ENCODE results near the gene LRRC56. TPM values are rescaled to one million over a fixed set of nuclear protein-coding genes. Genes with fewer than 3 reads are reported as not detected.

The LRRC56 gene, protein sequence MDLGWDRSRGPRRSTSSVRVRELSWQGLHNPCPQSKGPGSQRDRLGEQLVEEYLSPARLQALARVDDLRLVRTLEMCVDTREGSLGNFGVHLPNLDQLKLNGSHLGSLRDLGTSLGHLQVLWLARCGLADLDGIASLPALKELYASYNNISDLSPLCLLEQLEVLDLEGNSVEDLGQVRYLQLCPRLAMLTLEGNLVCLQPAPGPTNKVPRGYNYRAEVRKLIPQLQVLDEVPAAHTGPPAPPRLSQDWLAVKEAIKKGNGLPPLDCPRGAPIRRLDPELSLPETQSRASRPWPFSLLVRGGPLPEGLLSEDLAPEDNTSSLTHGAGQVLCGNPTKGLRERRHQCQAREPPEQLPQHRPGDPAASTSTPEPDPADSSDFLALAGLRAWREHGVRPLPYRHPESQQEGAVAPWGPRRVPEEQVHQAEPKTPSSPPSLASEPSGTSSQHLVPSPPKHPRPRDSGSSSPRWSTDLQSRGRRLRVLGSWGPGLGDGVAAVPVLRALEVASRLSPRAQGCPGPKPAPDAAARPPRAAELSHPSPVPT
- 1 to 10 TPM; 2.7 to 3.2 (median 3.0) TPM for polyA plus RNA-seq (ENCODE audit: insufficient read length in 3 of 3)

DNA sequence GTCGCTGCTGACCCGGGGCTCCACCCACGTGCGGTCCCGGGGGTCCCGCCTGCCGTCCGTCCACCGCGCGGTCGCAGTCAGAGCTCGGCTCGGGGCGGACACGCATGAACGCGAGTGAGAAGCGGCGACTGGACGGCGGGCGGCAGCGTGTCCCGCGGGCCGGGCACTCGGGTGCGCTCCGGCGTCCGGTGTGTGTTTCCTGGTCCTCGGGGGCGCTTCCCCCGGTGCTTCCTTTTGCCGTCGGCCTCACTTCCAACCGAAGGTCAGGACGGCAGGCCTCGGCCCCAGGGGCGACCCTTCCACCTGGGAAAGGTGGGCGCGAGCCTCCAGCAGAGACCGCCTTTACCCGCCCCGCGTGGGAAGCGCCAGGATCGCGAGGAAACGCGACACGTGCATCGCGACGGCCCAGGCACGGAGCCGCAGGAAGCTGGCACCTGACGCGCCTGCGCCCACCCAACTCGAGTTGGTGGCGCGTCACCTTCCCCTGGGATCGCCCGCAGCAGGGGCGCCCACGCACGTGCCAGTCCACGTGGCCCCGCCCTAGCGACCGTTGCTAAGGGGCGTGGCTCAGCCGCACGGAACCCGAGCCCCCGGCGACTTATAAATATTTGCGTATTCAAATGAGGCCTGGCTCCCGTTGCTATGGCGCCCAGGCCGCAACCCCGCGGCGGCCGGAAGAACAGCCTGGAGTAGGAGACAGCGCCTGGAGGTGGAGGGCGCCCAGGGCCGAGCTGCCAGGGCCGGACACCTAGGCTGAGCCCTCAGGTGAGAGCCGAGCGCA is at the start of gene LRRC56:
TSS of gene LRRC56 (plus strand) at position 687 of the 781 bp plus-strand sequence. CDS start 3,158 bp downstream, outside the sequence.
- no peak for DNase-seq (ENCODE audit: low read depth in 3 of 3, low spot score in 2 of 3)

DNA sequence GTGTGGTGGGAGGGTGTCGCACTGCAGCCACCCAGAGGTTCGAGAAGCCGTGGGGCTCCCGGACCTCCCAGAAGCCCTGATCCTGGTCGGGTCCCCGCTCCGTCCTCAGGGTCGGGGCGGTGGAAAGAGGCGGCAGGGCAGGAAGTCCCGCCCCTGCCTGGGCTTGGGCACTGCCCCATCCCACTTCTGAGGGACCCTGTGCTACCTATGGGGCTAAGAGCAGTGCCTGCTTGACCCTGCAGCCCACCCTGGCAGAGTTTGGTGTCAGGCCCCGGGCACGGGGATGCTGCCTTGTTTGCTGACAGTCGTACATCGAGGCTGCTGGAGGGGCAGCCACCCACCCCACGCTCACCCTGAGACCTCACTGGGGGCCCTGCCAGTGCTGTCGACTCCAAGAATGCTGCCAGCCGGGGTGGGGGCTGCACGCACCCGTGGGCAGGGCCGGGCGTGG is 49.7 kb upstream of the LRRC56 start:
- DNase-seq (ENCODE audit: low read depth in 3 of 3, low spot score in 2 of 3), result no peak

DNA sequence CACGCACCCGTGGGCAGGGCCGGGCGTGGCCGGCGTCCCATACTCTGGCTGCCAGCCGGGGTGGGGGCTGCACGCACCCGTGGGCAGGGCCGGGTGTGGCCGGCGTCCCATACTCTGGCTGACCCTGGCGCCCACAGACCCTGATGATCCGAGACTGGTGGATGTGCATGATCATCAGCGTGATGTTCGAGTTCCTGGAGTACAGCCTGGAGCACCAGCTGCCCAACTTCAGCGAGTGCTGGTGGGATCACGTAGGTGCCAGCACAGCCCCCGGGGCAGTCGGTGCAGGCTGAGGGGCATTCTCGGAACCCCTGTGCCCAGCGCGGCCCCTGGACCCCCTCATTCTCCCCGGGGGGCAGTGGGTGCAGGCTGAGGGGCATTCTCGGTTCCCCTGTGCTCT is 49.3 kb upstream of the LRRC56 start:
- no peak for DNase-seq (ENCODE audit: low read depth in 3 of 3, low spot score in 2 of 3)

DNA sequence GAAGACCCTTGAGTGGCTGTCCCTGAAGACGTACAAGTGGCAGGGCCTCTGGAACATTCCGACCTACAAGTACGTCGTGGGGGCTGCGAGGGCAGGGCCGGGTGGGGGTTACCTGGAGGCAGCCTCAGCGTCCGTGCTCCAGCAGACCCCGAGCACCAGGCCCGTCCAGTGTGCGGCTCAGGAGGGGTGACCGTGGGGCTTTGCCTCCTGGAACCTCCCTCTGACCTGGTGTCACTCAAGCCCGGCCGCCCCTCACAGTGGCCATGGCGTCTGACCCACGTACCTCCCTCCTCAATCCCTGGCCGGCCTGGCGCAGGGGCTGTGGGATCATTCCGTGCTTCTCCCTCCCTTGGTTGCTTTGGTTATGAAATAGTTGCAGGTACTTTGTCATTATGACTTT is 48.7 kb upstream of the LRRC56 start:
- no peak for DNase-seq (ENCODE audit: low read depth in 3 of 3, low spot score in 2 of 3)

DNA sequence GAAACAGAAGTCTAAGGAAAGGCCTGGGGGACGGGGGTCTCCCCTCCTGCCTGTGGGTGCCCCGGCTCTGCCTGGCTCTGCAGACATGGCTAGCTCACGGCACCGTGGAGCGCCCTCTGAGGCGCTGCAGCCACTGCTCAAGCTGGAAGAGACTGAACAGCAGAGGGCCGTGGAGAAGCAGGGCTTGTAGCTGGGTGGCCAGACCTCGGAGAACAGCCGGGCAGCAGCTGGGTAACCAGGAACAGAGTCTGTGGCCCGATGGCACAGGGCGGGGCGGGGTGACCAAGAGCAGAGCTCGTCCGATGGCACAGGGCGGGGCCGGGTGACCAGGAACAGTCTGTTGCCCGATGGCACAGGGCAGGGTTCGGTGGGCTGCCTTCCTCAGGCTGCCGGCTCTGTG is 48.3 kb upstream of the LRRC56 start:
- DNase-seq (ENCODE audit: low read depth in 3 of 3, low spot score in 2 of 3), result no peak

DNA sequence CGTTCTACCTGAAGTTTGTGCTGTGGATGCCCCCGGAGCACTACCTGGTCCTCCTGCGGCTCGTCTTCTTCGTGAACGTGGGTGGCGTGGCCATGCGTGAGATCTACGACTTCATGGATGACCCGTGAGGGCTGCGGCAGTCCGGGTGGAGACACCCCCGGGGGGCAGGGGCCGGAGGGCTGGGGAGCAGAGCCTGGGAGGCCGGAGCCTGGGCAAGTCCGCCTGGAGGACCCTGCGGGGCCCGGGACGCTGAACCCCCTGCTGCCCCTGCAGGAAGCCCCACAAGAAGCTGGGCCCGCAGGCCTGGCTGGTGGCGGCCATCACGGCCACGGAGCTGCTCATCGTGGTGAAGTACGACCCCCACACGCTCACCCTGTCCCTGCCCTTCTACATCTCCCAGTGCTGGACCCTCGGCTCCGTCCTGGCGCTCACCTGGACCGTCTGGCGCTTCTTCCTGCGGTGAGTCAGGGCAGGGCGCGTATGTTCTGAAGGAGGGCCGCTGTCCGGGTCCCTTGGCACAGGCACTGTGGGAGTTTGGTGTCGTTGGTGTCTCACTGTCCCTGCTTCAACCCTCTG is 47.6 kb upstream of the LRRC56 start:
- no peak for DNase-seq (ENCODE audit: low read depth in 3 of 3, low spot score in 2 of 3)

DNA sequence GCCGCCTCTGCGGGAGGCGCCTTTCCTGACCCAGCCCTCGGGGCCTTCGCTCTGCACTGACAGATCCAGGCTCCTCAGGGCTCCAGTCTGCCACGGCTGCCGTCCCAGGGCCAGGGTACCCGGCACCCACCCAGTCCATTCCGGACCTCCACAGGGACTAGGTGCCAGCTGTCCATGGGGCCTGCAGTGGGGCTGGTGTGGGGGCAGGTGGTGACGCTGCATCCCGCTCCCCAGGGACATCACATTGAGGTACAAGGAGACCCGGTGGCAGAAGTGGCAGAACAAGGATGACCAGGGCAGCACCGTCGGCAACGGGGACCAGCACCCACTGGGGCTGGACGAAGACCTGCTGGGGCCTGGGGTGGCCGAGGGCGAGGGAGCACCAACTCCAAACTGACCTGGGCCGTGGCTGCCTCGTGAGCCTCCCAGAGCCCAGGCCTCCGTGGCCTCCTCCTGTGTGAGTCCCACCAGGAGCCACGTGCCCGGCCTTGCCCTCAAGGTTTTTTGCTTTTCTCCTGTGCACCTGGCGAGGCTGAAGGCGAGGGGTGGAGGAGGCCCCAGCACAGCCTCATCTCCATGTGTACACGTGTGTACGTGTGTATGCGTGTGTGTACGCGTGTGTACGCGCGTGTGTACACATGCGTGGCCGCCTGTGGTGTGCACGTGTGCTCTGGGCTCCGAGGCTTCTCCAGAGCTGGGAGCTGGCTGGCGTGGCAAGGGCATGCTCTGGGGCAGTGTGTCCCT is 47.0 kb upstream of the LRRC56 start:
- DNase-seq (ENCODE audit: low read depth in 3 of 3, low spot score in 2 of 3), result no peak

DNA sequence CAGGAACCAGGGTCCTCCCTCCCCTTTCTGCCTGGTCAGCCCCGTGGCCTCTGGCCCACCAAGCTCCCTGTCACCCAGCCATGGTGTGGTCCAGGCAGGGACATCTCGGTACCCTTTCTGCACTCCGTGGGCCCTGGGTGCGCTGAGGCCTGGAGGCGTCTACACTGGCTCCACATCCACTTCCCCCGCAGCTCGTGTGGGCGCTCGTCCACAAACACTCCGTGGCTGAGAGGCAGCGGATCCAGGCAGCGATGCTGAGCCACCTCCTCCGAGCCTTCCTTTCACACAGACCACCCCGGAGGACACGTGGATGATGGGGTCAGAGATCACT is 46.4 kb upstream of the LRRC56 start:
- no peak for DNase-seq (ENCODE audit: low read depth in 3 of 3, low spot score in 2 of 3)

DNA sequence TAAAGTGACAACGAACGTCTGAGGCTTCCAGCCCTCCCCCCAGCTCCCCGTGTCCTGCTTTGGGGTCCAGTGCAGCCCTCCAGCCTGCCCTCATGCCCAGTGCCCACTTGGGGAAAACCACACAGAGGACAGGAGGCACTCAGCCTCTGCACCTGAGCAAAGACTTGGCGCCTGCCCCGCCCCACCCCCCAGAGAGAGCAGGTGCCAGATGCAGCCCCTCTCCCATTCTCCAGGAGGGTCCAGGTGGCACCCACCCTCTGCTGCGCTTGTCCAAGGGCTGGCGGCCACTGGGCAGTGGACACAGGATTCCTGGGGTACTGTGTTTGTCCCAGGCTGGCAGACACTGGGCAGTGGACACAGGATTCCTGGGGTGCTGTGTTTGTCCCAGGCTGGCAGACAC is 46.0 kb upstream of the LRRC56 start:
- no peak for DNase-seq (ENCODE audit: low read depth in 3 of 3, low spot score in 2 of 3)

DNA sequence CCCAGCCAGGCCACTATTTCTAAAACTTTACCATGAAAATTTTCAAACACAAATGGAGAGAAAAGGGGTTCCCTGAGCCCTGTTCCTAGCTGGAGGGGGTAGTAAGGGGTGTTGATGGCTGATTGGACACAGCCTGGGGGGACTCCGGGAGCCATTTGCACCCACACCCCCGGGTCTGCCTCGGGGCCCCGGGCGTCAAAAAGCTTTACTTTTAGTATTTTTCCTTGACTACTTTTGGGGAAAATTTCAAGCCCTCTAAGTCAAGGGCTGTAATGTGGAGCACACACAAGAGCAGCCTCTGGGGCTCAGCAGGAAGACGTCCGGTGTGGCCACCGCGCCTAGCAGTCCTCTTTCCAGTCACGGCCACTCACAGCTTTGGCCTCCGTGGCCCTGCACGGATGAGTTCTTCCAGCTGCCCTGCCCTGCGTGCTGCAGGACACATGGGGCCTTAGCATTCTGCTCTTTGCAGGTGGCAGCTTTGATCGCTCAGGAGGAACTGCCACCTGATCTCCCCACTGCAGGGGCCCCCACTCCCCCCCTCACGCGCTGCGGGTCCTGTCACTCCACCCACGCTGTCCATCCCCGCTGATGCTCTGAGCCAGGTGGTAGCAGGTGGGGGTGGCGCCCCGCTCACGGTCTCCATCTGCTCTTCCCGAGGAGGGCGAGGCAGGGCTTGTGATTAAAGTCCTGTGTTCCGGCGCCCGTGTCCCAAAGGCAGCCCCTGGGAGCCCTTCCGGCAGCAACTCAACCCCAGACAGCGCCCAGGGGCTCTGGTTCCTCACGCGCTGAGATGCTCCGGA is 44.7 kb upstream of the LRRC56 start:
- DNase-seq (ENCODE audit: low read depth in 3 of 3, low spot score in 2 of 3), result no peak

DNA sequence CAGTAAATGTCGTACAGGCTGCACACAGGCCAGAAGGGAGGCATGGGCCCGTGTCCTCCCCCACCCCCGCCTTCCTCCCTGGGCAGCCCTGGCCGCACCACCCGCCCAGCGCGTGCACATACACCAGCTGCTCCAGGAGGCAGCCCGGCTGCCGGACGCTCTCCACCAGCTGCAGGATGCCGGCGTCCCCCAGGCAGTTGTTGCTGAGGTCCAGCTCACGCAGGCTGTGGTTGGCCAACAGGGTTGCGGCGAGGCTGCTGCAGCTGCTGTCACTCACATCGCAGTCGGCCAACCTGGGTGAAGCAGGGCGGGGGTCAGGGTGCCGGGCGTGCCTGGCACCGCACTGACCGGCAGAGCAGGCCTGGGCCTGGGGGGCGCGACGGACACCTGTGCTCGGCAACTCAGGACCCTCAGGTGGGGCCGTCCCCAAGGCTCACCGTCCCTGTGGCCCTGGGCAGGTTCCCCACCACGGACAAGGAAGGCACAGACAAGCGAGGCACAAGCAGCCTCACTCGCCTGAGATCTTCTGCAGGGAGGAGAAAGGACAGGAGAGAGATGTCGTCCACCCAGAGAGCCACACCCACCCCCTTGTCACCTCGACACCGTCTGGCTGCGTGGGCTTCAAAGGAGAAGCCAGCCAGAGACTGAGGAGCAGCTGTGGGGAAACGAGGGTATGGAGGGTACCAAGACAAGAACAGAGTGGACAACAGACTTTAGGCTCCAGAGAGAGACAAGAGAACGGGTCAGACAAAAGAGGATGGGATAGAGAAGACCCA is 42.4 kb upstream of the LRRC56 start:
- DNase-seq (ENCODE audit: low read depth in 3 of 3, low spot score in 2 of 3), result no peak

DNA sequence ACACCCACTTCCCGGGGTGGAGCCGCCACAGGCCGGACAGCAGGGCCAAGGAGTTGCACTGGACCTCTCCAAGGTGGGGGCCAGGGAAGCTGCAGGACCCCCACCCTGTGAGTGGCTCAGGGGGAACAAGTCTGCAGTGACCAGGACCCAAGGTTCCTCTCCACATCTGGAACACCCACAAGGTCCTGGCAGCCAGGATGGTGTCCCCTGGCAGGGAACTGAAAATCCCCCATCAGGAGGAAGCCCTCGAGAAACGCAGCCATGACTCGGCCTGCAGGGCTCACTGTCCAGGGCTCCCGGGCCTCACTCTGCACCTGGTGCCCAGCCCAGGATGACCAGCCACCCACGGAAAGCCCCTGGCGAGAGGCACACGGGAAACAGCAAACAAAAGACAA is 41.8 kb upstream of the LRRC56 start:
- no peak for DNase-seq (ENCODE audit: low read depth in 3 of 3, low spot score in 2 of 3)

DNA sequence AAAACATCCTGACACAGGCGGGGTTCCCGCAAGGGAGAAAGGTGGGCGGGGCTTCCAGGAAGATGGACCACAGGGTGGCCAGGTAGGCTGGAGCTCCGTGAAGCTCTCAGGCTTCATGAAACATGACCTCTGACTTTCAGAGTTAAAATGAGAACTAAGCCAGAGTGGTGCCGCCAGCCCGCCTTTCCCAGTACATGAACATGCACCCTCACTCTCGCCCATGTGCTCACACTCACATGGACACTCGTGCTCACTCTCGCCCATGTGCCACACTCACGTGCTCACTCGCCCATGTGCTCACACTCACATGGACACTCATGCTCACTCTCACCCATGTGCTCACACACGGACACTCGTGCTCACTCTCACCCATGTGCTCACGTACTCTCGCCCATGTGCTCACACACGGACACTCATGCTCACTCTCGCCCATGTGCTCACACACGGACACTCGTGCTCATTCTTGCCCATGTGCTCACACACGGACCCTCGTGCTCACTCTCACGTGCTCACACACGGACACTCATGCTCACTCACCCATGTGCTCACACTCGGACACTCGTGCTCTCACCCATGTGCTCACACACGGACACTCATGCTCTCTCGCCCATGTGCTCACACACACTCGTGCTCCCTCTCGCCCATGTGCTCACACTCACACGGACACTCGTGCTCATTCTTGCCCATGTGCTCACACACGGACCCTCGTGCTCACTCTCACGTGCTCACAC is 40.3 kb upstream of the LRRC56 start:
- no peak for DNase-seq (ENCODE audit: low read depth in 3 of 3, low spot score in 2 of 3)

DNA sequence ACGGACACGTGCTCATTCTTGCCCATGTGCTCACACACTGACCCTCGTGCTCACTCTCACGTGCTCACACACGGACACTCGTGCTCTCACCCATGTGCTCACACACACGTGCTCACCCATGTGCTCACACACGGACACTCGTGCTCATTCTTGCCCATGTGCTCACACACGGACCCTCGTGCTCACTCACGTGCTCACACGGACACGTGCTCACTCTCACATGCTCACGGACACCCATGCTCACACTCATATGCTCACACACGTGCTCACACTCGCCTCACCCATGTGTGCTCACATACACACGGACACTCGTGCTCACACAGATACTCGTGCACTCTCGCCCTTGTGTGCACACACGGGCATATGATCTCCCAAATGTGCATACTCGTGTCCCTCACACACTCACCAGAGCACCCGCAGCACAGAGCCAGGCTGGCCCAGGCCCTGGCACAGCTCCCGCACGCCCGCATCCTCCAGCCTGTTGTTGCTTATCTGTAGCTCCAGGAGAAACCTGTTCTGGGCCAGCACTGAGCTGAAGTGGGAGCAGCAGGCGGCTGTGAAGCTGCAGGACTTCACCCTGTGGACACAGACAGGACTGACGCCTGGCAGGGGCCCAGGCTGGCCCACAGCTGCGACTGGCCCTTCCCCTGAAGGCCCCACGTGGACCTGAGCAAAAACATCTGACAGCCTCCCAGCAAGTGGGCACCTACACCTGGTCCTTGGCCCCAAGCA is 39.6 kb upstream of the LRRC56 start:
- DNase-seq (ENCODE audit: low read depth in 3 of 3, low spot score in 2 of 3), result no peak

DNA sequence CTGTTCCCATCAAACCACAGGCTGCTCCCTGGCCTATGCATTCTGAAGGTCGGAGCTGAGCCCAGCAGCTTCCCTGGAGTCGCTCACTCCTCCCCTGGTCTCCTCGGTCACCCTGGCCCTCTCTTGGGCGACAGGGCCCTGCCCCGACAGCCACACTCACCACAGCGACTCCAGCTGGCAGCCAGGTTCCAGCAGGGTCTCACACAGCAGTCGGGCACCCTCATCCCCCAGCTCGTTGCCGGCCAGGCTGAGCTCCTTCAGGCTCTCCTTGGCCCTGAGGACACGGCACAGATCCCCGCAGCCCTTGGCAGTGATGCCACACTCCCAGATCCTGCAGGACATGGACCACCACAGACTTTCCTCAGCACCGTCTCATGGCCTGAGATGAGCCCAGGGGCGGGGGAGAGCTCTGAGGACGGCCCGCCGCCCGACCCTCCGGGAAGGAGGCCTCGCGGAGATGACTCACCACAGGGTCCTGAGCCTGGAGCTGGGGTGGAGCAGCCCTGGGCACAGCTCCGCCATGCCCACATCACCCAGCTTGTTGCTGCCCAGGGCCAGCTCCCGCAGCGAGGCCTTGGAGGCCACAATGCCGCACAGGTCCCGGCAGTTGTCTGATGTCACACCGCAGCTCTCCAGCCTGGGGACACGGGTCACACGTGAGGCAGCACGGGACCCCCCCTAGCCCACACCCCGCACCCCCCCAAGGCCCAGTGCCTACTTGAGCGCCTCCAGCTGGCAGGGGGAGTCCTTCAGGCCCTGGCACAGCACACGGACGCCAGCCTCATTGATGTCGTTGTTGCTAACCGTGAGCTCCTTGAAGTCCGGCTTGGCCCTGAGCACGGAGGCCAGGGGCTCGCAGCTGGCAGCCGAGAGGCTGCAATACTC is 38.8 kb upstream of the LRRC56 start:
- DNase-seq (ENCODE audit: low read depth in 3 of 3, low spot score in 2 of 3), result no peak

DNA sequence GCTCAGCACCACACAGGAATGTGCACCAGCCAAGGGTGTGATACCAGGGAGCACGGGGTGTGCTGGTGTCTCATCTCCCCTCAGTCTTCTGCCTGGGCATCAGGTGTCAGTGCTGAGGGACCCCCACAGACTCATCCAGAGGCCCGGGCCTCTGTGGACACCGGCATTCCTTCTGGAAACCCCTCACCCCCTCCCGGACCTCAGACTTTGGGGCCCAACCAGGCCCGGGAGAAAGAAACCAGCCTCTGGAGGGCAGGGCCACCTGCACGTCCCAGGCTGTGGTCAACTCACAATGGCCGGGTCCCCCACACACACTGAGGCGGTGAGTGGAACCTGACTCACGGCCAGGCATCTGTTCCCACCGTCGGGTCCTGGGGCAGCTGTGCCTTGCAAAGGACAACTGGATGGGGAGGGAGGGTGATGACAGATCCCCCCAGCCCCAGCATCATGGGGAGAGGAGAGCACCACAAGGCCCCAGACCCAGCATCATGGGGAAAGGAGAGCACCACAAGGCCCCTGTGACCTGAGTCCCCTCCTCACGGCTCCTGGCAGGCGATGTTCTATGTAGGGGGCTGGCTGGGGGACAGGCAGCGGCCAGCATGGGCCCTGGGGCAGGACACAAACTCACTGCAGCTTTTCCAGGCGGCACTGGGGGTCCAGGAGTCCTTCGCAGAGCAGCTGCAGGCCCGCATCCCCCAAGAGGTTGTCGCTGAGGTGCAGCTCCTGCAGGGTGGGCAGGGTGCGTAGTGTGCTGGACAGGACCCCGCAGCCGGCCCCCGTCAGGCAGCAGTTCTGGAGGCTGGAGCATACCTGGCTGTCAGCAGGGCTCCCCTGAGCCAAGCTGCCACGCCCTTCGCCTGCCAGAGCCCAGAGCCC is 37.9 kb upstream of the LRRC56 start:
- no peak for DNase-seq (ENCODE audit: low read depth in 3 of 3, low spot score in 2 of 3)
